Activated T-helper 2 cell treated with anti-CD3 and anti-CD28 coated beads, Interferon-gamma antibody, Interleukin-2, Interleukin-4, amounts not matched to agents 10 μg/mL and 5 μg/mL and 100 μg/mL, durations not matched to agents 14 hours and 24 hours and 36 hours (primary cell): ENCODE data around the gene PLEKHO2. TPM values are rescaled to one million over a fixed set of nuclear protein-coding genes. Genes with fewer than 3 reads are reported as not detected.
A peak's percentile ranks its signal among the peaks of the same experiment; 100 is the strongest.

Experiments
- DNase-seq: peaks from one replicate; pipeline ENCODE4 v3.0.0; 2021; ENCODE audit warnings: low spot score
- H3K27ac Mint-ChIP-seq: one replicate; pipeline ENCODE4 v1.8.0; 2021; ENCODE audit warnings: mixed read lengths
- H3K27me3 Mint-ChIP-seq: one replicate; pipeline ENCODE4 v1.8.0; 2021; ENCODE audit warnings: low read depth, mixed read lengths
- H3K36me3 Mint-ChIP-seq: one replicate; pipeline ENCODE4 v1.8.0; 2021; ENCODE audit warnings: low read depth, mixed read lengths
- H3K4me1 Mint-ChIP-seq: one replicate; pipeline ENCODE4 v1.8.0; 2021; ENCODE audit warnings: low read depth, mixed read lengths
- H3K4me3 Mint-ChIP-seq: one replicate; pipeline ENCODE4 v1.8.0; 2021; ENCODE audit warnings: low read depth, mild to moderate bottlenecking, moderate library complexity, mixed read lengths
- H3K9me3 Mint-ChIP-seq: one replicate; pipeline ENCODE4 v1.8.0; 2021; ENCODE audit warnings: mixed read lengths
- intact Hi-C: fragments of 100-400 bp; cut with micrococcal nuclease; formaldehyde crosslinking; loops from one replicate; pipeline ENCODE4 v1.15.1; 2023
- total RNA-seq: library from RNA; stranded (reverse); gene quantifications from 2 replicates; pipeline ENCODE4 v1.2.3, GENCODE V29; 2022

The PLEKHO2 gene
- total RNA-seq, 1 donor from 2014 or later: 17.0 TPM

- DNase-seq: peak; percentile 72
- H3K27ac Mint-ChIP-seq: peak overlapping the region; percentile 13
- peaks cover 10% of the 10 kb centered on the region for H3K27me3 Mint-ChIP-seq
- peaks cover 8% of the 10 kb centered on the region for H3K9me3 Mint-ChIP-seq
- no peaks in the 10 kb centered on the region for H3K36me3 Mint-ChIP-seq
- peaks cover 24% of the 10 kb centered on the region for H3K4me1 Mint-ChIP-seq
- peak overlapping the region; percentile 49 for H3K4me3 Mint-ChIP-seq
- intact Hi-C loops: loop anchor here (1.0 kb wide), 1 partner anchor 174 kb away; no protein-coding TSS in a partner anchor
Observed at GRCh38 chr15:64905119-64905831, 63.6 kb downstream of the PLEKHO2 start.

- peaks cover 12% of the 10 kb centered on the region for H3K27me3 Mint-ChIP-seq
- H3K4me1 Mint-ChIP-seq: peaks cover 27% of the 10 kb centered on the region
- H3K36me3 Mint-ChIP-seq: no peaks in the 10 kb centered on the region
- intact Hi-C loops: loop anchor here (1.0 kb wide), 1 partner anchor 175 kb away; no protein-coding TSS in a partner anchor
- DNase-seq: no peak
- peaks cover 3% of the 10 kb centered on the region for H3K9me3 Mint-ChIP-seq
- no peak overlapping the region for H3K27ac Mint-ChIP-seq
- H3K4me3 Mint-ChIP-seq: no peak overlapping the region
Observed at GRCh38 chr15:64905941-64906340, 64.2 kb downstream of the PLEKHO2 start.

DNA sequence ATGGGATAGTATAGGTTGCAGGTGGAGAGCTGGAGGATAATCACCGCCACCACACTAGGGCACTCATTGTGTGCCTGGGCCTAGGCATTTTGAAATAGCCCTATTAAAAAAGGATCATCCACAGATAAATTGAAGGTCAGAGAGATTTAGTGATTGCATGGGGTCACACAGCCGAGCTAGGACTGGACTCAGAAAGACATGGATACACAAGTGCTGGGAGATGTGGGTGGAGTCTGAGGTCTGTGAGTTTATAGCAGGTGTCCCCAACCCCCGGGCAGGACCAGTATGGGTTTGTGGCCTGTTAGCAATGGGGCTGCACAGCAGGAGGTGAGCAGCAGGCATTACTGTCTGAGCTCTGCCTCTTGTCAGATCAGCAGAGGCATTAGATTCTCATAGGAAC, 64.7 kb downstream of the PLEKHO2 start:
- DNase-seq: no peak
- no peak overlapping the region for H3K4me3 Mint-ChIP-seq
- no peaks in the 10 kb centered on the region for H3K36me3 Mint-ChIP-seq
- intact Hi-C loops: no loop called here
- no peak overlapping the region for H3K27ac Mint-ChIP-seq
- no peaks in the 10 kb centered on the region for H3K9me3 Mint-ChIP-seq
- H3K27me3 Mint-ChIP-seq: peaks cover 16% of the 10 kb centered on the region
- peaks cover 31% of the 10 kb centered on the region for H3K4me1 Mint-ChIP-seq

GRCh38 chr15:64907991-64908390, 66.3 kb downstream of the PLEKHO2 start:
- intact Hi-C loops: no loop called here
- Mint-ChIP-seq H3K27me3 (peaks cover 20% of the 10 kb centered on the region), H3K4me1 (peaks cover 25% of the 10 kb centered on the region), H3K27ac (no peak overlapping the region), H3K36me3 (no peaks in the 10 kb centered on the region), H3K4me3 (no peak overlapping the region), H3K9me3 (no peaks in the 10 kb centered on the region)
- DNase-seq: no peak

- Mint-ChIP-seq H3K4me3 (no peak overlapping the region), H3K9me3 (no peaks in the 10 kb centered on the region), H3K27ac (no peak overlapping the region), H3K36me3 (no peaks in the 10 kb centered on the region), H3K27me3 (peaks cover 20% of the 10 kb centered on the region), H3K4me1 (peaks cover 15% of the 10 kb centered on the region)
- no peak for DNase-seq
- intact Hi-C loops: no loop called here
Observed at GRCh38 chr15:64909546-64909945, 67.8 kb downstream of the PLEKHO2 start.

GRCh38 chr15:64911311-64912186, 69.8 kb downstream of the PLEKHO2 start, which contains the start of gene ANKDD1A:
ANKDD1A (plus strand) TSS chr15:64911902; CDS start chr15:64911931, 29 bp downstream.
- H3K27ac Mint-ChIP-seq: no peak within 1 kb of the TSS
- H3K27me3 Mint-ChIP-seq: peaks cover 20% of the 10 kb centered on the region
- DNase-seq: peak; percentile 60
- intact Hi-C loops: no loop called here
- peaks cover 10% of the 10 kb centered on the region for H3K4me1 Mint-ChIP-seq
- no peaks in the 10 kb centered on the region for H3K9me3 Mint-ChIP-seq
- no peaks in the 10 kb centered on the region for H3K36me3 Mint-ChIP-seq
- peak within 1 kb of the TSS; percentile 81 for H3K4me3 Mint-ChIP-seq

DNA sequence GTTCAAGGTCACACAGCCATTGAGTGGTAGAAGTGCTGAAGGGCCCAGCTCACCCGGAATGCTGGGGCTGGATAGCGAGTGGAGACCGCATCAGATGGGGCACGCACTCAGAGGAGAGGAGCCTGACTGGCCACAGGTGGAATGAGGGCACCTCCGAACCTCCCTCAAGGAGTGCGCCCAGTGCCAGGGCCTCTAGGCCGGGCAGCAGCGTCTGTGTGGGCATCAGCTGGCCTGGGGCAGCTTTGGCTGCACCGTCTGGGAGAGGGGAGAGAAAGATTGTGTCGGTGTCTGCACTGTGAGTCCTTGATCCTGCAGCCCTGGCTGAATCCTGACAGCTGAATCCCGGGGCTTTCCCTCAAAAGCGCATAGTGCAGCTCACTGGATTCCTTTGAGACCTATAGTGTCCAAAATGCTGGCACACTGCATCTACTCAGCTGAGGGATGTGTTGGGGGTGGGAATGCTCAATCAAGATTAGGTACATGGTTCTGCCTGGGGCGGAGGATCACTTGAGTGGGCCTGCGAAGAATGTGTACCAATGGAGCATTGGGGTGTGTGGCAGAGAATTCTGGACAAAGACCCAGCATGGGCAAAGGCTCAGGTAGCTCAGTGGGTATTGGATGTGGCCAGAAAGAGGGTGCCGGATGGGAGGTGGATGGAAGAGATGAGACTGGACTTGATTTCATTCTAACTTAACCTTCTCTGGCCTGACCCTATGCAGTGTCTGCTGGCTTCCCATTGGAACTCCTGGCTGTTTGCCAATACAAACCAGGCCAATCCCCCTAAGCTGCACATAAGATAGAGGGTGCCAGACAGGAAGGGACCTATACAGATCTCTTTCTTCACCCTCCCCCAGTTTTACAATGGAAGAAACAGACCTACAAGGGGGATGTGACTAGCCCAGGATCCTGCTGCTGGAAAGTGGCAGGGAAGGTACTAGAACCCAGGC, 70.9 kb downstream of the PLEKHO2 start:
- H3K4me3 Mint-ChIP-seq: peak overlapping the region; percentile 56
- H3K27me3 Mint-ChIP-seq: peaks cover 20% of the 10 kb centered on the region
- no peak for DNase-seq
- H3K36me3 Mint-ChIP-seq: no peaks in the 10 kb centered on the region
- H3K4me1 Mint-ChIP-seq: peaks cover 10% of the 10 kb centered on the region
- no peaks in the 10 kb centered on the region for H3K9me3 Mint-ChIP-seq
- H3K27ac Mint-ChIP-seq: no peak overlapping the region
- intact Hi-C loops: no loop called here

- no peaks in the 10 kb centered on the region for H3K9me3 Mint-ChIP-seq
- peaks cover 14% of the 10 kb centered on the region for H3K27me3 Mint-ChIP-seq
- no peak overlapping the region for H3K4me3 Mint-ChIP-seq
- no peaks in the 10 kb centered on the region for H3K36me3 Mint-ChIP-seq
- no peak for DNase-seq
- intact Hi-C loops: no loop called here
- H3K27ac Mint-ChIP-seq: no peak overlapping the region
- peaks cover 10% of the 10 kb centered on the region for H3K4me1 Mint-ChIP-seq
Observed at GRCh38 chr15:64915518-64916227, 74.0 kb downstream of the PLEKHO2 start.

- H3K9me3 Mint-ChIP-seq: no peaks in the 10 kb centered on the region
- H3K27ac Mint-ChIP-seq: no peak overlapping the region
- peaks cover 8% of the 10 kb centered on the region for H3K27me3 Mint-ChIP-seq
- DNase-seq: no peak
- H3K36me3 Mint-ChIP-seq: no peaks in the 10 kb centered on the region
- intact Hi-C loops: no loop called here
- H3K4me3 Mint-ChIP-seq: no peak overlapping the region
- H3K4me1 Mint-ChIP-seq: peaks cover 4% of the 10 kb centered on the region
Observed at GRCh38 chr15:64916365-64916764, 74.7 kb downstream of the PLEKHO2 start.

DNA sequence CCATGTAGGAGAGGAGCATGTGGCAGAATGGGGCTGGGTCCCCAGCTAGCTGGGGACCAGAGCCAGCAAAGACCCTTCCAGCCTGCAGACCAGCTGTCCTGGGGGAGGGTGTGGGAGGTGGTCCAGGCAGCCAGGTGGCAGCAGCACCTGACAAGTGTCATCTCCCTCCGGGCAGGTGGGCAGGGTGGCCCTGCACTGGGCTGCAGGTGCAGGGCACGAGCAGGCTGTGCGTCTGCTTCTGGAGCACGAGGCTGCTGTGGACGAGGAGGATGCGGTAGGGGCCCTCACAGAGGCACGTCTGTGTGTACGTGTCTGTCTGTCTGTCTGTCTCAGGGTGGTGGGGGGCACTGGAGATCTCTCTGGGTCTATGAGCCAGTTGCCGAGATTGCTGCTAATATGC, 75.5 kb downstream of the PLEKHO2 start:
- Mint-ChIP-seq H3K4me1 (peaks cover 2% of the 10 kb centered on the region), H3K27ac (no peak overlapping the region), H3K9me3 (no peaks in the 10 kb centered on the region), H3K4me3 (no peak overlapping the region), H3K36me3 (no peaks in the 10 kb centered on the region), H3K27me3 (peaks cover 6% of the 10 kb centered on the region)
- DNase-seq: no peak
- intact Hi-C loops: no loop called here
